GM21619 (cell line): ENCODE data around the gene SORBS1.
"Not testable (repeated sequence)": the region's sequence is repeated elsewhere in the genome, so short reads cannot be mapped to it uniquely, and the experiment has no call there.

Experiments
- ATAC-seq: cut with Tn5 transposase; IDR thresholded peaks from one replicate; pipeline ENCODE4 v1.9.1; 2021; ENCODE audit not compliant: unreplicated experiment

The SORBS1 gene

DNA sequence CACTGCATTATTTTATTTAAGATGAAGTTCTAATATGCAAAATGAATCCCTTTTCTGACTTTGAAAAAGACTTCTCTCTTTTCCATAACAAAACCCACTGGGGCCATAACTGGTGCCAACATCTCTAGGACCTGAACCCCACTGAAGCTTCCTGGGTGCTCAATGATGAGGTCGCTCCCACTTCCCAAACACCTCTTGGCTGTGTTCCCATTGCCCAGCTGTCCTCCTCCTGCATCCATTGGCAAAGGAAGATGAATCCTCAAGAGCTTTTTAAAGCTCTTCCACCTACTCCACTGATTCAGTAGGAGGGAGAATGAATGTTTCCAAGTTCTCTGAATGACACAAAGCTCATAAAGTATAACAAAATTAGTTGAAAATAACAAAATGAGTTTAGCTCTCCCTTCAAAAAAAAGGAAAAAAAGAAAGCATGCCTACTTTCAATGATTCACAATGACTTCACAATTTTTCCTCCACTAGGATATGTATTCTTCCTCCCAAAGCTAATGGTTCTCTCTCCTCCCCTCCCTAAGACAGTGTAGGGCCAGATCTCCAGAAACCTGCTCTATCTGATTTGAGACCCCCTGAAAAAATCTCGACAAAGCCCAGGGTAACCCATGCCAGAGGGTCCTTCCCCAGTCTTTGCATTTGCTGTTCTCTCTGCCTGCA is 64.8 kb downstream of the SORBS1 start:
- no peak for ATAC-seq

- no peak for ATAC-seq
Measured at GRCh38 chr10:95493862-95494261, 67.3 kb downstream of the SORBS1 start.

DNA sequence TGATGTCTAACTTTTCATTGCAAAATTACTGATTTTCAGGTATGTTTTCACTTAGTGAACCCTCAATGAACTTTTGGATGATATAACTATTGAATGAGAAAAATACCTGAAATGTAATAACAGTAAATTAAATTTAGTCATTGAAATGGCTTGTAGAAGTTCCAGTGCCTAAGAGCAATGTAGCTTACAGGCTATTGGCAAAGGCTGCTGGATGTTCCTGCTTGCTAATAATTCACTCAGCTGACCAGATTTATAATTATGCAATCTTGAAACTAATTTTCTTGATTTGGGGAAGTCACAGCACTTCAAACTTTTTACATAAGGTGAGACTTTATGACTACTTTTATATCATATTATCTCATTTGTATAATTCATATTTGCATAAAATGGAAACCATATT is 73.2 kb downstream of the SORBS1 start:
- ATAC-seq: no peak

- no peak for ATAC-seq
Measured at GRCh38 chr10:95485056-95485844, 75.9 kb downstream of the SORBS1 start.

DNA sequence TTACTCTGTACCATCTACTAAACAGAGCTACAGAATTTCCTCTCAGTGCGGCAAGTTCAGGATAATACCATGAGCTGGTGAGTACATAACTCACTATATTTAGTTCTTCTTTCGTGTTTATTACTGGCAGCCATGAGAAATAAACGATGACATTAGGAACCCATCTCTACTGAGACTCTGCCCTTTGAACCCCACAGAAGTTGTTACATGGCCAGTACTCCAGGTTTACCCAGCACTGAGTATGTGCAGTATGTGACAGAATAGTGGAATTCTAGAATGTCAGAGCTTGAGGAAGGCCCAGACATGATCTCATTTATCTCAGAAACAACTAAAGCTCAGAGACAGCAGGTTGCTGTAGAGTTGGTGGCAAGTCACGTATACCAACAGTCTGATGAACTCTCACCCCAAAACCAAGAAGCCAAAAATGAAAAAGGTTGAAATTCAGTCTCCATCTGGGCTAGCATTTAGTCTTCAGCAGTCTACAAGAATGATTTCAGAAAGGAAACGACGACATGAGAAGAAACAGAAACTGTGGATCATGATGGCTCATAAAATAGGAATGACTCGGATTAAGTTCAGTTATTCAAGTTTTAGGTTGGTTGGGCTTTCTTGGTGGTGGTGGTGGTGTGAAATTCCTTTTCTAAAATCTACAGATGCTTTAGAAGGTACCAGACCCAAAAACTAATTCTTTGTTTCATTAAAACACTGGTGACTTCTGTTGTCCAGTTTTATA is 78.5 kb downstream of the SORBS1 start:
- no peak for ATAC-seq

- no peak for ATAC-seq
Measured at GRCh38 chr10:95480901-95481491, 80.2 kb downstream of the SORBS1 start.

DNA sequence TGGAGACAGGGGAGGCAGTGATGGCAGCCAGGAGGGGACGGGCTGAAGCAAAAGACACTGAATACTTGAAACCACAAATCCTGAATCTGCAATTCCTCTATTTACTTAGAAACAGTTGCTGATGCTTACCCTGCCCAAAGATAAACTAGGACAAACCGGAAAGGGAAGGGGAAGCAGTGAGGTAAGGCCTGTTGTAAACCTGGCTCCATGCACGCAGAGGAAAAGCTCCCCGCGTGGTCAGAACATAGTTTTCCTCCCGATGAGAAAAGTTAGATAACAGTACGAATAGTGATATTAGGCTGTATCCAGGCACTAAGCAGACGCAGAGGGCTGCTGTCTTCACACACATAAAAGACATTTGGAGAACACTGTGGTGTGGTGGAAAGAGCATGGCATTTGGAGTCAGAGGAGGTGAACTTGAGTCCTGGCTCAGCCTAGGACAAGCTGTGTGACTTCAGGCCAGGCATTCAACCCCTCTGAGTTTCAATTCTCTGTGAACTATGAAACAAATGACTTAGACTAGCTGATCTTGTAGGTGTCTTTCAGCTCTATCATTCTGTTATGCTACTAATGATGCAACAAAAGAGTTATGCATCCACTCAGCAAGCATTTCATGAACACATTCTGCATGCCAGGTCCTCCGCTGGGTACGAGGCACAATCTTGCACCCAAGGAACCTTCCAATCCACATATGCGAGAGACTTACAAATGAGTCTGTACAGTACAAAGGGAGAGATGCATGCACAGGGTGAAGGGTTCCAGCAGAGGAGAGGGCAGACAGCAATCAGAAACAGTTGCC is 80.9 kb downstream of the SORBS1 start:
- no peak for ATAC-seq

GRCh38 chr10:95478935-95479334 is 82.2 kb downstream of the SORBS1 start:
- ATAC-seq: no peak

- no peak for ATAC-seq
Measured at GRCh38 chr10:95478185-95478584, 83.0 kb downstream of the SORBS1 start.

DNA sequence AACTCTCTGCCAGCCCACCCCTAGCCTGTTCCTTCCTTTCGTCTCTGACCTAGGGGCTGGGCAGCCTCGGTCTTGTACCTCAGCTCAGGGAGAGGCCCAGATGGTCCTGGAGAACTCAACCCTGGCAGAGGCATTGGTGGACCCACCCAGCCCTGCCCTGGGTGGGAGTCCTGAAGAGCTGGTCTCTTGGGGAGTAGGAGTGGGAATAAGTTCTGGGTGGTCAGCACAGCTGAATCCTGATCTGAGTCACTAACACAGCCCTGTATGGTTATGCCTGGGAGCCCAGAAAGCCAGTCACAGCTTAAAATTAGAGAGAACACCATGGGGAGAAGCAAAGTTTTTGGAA is 84.0 kb downstream of the SORBS1 start:
- ATAC-seq: no peak

GRCh38 chr10:95476469-95477174 is 84.5 kb downstream of the SORBS1 start:
- no peak for ATAC-seq

DNA sequence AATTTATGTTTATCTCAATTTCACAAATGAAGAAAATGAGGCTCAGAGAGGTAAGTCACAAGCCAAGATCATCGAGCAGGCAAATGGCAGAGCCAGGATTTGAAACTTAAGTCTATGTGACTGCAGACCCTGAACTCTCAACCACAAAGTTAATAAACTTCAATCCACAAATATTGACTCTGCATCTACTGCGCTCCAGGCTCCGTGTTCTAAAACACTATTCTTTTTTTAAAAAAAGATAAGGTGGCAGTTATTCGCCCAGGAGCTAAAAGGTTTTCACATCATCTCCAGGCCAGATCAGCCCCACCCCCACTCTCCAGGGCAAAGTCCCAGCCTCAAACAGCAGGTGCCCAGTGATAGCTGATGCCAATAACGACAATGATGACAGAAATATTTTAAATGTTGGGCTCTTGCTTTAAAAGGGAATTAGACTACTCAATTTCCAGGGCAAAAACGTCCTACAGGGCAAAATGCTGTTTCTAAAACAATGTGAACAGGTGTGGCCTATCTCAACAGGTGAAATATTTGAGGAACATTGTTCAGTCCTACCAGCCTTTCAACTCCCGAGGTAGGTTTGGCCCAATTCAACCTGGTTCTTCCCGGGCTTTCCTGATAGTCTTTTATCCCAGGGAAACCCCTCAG is 85.2 kb downstream of the SORBS1 start:
- no peak for ATAC-seq

GRCh38 chr10:95475003-95475383 is 86.2 kb downstream of the SORBS1 start:
- ATAC-seq: no peak

- no peak for ATAC-seq
Measured at GRCh38 chr10:95474228-95475002, 86.8 kb downstream of the SORBS1 start.

GRCh38 chr10:95472304-95473088 is 88.7 kb downstream of the SORBS1 start:
- no peak for ATAC-seq

- no peak for ATAC-seq
Measured at GRCh38 chr10:95469676-95470075, 91.5 kb downstream of the SORBS1 start.

GRCh38 chr10:95469251-95469650 is 91.9 kb downstream of the SORBS1 start:
- no peak for ATAC-seq

DNA sequence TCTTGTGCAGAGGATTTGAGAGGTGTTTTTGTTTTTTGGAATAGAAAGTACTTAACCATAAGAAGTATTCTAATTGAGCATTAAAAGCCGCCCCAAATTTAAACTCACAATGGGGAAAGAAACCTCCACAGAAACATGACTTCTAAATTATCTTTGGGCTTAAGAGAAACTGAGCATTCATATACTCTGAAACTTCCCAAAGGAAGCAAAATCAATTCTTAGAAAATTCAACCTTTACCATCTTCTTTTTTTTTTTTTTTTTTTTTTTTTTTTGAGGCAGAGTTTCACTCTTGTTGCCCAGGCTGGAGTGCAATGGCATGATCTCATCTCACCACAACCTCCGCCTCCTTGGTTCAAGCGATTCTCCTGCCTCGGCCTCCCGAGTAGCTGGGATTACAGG is 93.5 kb downstream of the SORBS1 start:
- ATAC-seq: not testable (repeated sequence)
